HUES48 (cell line): ENCODE results near the gene ACSF3.

Experiments
- H3K27ac ChIP-seq: one replicate; pipeline ENCODE4 v1.7.0; 2013; ENCODE audit warnings: low read depth, low read length, inconsistent platforms
- H3K27me3 ChIP-seq: 2 replicates; pipeline ENCODE4 v1.6.1; 2013; ENCODE audit warnings: mild to moderate bottlenecking, low read length; ENCODE audit not compliant: control insufficient read depth, insufficient read depth
- H3K36me3 ChIP-seq: 2 replicates; pipeline ENCODE4 v1.6.1; 2013; ENCODE audit warnings: low read length; ENCODE audit not compliant: control insufficient read depth, insufficient read depth
- H3K4me1 ChIP-seq: 2 replicates; pipeline ENCODE4 v1.6.1; 2013; ENCODE audit warnings: mild to moderate bottlenecking, low read length; ENCODE audit not compliant: control insufficient read depth, insufficient read depth
- H3K4me3 ChIP-seq: 2 replicates; pipeline ENCODE4 v1.5.1; 2013; ENCODE audit warnings: mild to moderate bottlenecking, low read depth, low read length
- H3K9ac ChIP-seq: 2 replicates; pipeline ENCODE4 v1.6.1; 2013; ENCODE audit warnings: mild to moderate bottlenecking, low read depth, low read length, moderate library complexity
- H3K9me3 ChIP-seq: 2 replicates; pipeline ENCODE4 v1.6.1; 2013; ENCODE audit warnings: low read length; ENCODE audit not compliant: control insufficient read depth, insufficient read depth

Gene ACSF3

GRCh38 chr16:89150981-89151380, 57.3 kb downstream of the ACSF3 start:
- Histone ChIP-seq H3K4me3 (no peak overlapping the region), H3K9ac (no peak overlapping the region), H3K27me3 (no peaks in the 10 kb centered on the region), H3K9me3 (peaks cover 19% of the 10 kb centered on the region), H3K27ac (no peak overlapping the region), H3K36me3 (peaks cover 24% of the 10 kb centered on the region), H3K4me1 (no peaks in the 10 kb centered on the region)

- Histone ChIP-seq H3K36me3 (peaks cover 21% of the 10 kb centered on the region), H3K9me3 (peaks cover 19% of the 10 kb centered on the region), H3K4me1 (no peaks in the 10 kb centered on the region), H3K27me3 (no peaks in the 10 kb centered on the region), H3K4me3 (no peak overlapping the region), H3K9ac (no peak overlapping the region), H3K27ac (no peak overlapping the region)
Observed at GRCh38 chr16:89152831-89153700, 59.4 kb downstream of the ACSF3 start.

- Histone ChIP-seq H3K4me1 (no peaks in the 10 kb centered on the region), H3K36me3 (peaks cover 21% of the 10 kb centered on the region), H3K9ac (no peak overlapping the region)
Observed at GRCh38 chr16:89153848-89154271, 60.2 kb downstream of the ACSF3 start.

GRCh38 chr16:89154390-89155183, 60.9 kb downstream of the ACSF3 start:
- H3K9me3 ChIP-seq = peaks cover 6% of the 10 kb centered on the region
- no peak overlapping the region for H3K4me3 ChIP-seq
- H3K27ac ChIP-seq = no peak overlapping the region
- no peaks in the 10 kb centered on the region for H3K27me3 ChIP-seq
- no peaks in the 10 kb centered on the region for H3K4me1 ChIP-seq
- H3K36me3 ChIP-seq = peaks cover 16% of the 10 kb centered on the region
- H3K9ac ChIP-seq = no peak overlapping the region

More at GRCh38 chr16:89153848-89154271, 60.2 kb downstream of the ACSF3 start:
- Histone ChIP-seq H3K27ac (no peak overlapping the region), H3K9me3 (peaks cover 13% of the 10 kb centered on the region), H3K4me3 (no peak overlapping the region), H3K27me3 (no peaks in the 10 kb centered on the region)

GRCh38 chr16:89155184-89155679, 61.6 kb downstream of the ACSF3 start:
- no peak overlapping the region for H3K27ac ChIP-seq
- H3K9ac ChIP-seq = no peak overlapping the region
- H3K27me3 ChIP-seq = no peaks in the 10 kb centered on the region
- H3K4me3 ChIP-seq = no peak overlapping the region
- no peaks in the 10 kb centered on the region for H3K4me1 ChIP-seq
- peaks cover 10% of the 10 kb centered on the region; the same call in 1 of the 2 replicates for H3K36me3 ChIP-seq
- no peaks in the 10 kb centered on the region; the same call in none of the 2 replicates for H3K9me3 ChIP-seq

- H3K36me3 ChIP-seq = peaks cover 2% of the 10 kb centered on the region; the same call in 1 of the 2 replicates
- H3K4me1 ChIP-seq = no peaks in the 10 kb centered on the region
- no peak overlapping the region for H3K9ac ChIP-seq
Observed at GRCh38 chr16:89155851-89156739, 62.4 kb downstream of the ACSF3 start.

GRCh38 chr16:89156740-89157645, 63.3 kb downstream of the ACSF3 start:
- Histone ChIP-seq H3K9me3 (no peaks in the 10 kb centered on the region; the same call in none of the 2 replicates), H3K9ac (no peak overlapping the region), H3K4me1 (no peaks in the 10 kb centered on the region), H3K27me3 (no peaks in the 10 kb centered on the region), H3K27ac (no peak overlapping the region), H3K36me3 (no peaks in the 10 kb centered on the region), H3K4me3 (no peak overlapping the region)

More at GRCh38 chr16:89155851-89156739, 62.4 kb downstream of the ACSF3 start:
- Histone ChIP-seq H3K4me3 (no peak overlapping the region), H3K27ac (no peak overlapping the region), H3K27me3 (no peaks in the 10 kb centered on the region), H3K9me3 (no peaks in the 10 kb centered on the region; the same call in none of the 2 replicates)

- H3K9ac ChIP-seq = no peak overlapping the region
- no peak overlapping the region for H3K4me3 ChIP-seq
- no peaks in the 10 kb centered on the region for H3K36me3 ChIP-seq
- no peaks in the 10 kb centered on the region for H3K4me1 ChIP-seq
- H3K27ac ChIP-seq = no peak overlapping the region
- no peaks in the 10 kb centered on the region for H3K27me3 ChIP-seq
- no peaks in the 10 kb centered on the region; the same call in none of the 2 replicates for H3K9me3 ChIP-seq
Observed at GRCh38 chr16:89157778-89158177, 64.1 kb downstream of the ACSF3 start.

- H3K27me3 ChIP-seq = no peaks in the 10 kb centered on the region
- no peaks in the 10 kb centered on the region for H3K36me3 ChIP-seq
- H3K4me1 ChIP-seq = no peaks in the 10 kb centered on the region
- no peak overlapping the region for H3K9ac ChIP-seq
- H3K4me3 ChIP-seq = no peak overlapping the region
- H3K27ac ChIP-seq = no peak overlapping the region
- no peaks in the 10 kb centered on the region; the same call in none of the 2 replicates for H3K9me3 ChIP-seq
Observed at GRCh38 chr16:89159066-89159849, 65.6 kb downstream of the ACSF3 start.
